ENCODE results near the gene GARNL3.

Gene GARNL3

DNA sequence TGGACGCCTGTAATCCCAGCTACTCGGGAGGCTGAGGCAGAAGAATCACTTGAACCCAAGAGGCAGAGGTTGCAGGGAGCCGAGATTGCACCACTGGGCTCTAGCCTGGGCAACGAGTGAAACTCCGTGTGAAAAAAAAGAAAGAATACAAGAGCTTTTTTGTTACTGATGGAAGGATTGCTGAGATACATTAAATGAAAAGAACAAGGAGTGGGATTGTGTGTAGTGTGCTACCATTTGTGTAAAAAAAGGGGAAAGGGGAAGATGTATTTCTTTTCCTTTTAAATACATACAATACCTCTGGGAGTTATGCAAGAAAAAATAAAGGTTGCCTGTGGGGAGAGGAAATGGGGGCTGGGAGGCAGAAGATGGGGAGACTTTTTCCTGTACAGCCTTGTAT, 14.7 kb upstream of the GARNL3 start:
- no peak overlapping the region for H3K4me3 ChIP-seq (replicated peaks; ENCODE audit: low read depth, low read length)
- TF ChIP-seq, protein P1, sequence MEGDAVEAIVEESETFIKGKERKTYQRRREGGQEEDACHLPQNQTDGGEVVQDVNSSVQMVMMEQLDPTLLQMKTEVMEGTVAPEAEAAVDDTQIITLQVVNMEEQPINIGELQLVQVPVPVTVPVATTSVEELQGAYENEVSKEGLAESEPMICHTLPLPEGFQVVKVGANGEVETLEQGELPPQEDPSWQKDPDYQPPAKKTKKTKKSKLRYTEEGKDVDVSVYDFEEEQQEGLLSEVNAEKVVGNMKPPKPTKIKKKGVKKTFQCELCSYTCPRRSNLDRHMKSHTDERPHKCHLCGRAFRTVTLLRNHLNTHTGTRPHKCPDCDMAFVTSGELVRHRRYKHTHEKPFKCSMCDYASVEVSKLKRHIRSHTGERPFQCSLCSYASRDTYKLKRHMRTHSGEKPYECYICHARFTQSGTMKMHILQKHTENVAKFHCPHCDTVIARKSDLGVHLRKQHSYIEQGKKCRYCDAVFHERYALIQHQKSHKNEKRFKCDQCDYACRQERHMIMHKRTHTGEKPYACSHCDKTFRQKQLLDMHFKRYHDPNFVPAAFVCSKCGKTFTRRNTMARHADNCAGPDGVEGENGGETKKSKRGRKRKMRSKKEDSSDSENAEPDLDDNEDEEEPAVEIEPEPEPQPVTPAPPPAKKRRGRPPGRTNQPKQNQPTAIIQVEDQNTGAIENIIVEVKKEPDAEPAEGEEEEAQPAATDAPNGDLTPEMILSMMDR (IDR thresholded peaks at IDR 0.05; ENCODE audit: low read depth, low read length, missing control alignments): no peak
- DNase-seq (ENCODE audit: extremely low read depth, low read depth): no peak

DNA sequence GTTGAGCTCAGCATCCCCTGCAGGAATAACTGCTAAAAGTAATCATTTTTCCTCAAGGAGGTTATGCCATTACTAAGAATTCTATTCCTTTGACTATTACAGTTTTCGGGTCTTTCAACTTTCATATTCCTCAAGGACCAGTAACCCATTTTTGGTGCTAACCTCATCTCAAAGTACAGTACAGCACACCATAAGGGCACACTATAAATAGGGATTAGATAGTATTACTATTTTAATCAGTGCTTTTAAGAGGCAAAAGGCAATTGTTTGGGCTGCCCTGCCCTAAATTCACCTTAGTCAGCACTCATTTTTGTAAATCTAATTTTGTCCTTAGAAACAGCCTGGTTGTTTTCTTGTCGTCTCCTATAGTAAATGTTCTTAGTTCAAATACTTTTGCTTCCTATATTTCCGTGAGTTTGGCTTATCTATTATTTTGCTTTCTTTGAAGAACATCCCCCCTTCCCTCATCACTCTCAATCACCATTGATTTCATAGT, 13.6 kb upstream of the GARNL3 start:
- no peak overlapping the region for H3K4me3 ChIP-seq (replicated peaks; ENCODE audit: low read depth, low read length)
- no peak for DNase-seq (ENCODE audit: extremely low read depth, low read depth)
- TF ChIP-seq, protein P1 (IDR thresholded peaks at IDR 0.05; ENCODE audit: low read depth, low read length, missing control alignments): no peak

DNA sequence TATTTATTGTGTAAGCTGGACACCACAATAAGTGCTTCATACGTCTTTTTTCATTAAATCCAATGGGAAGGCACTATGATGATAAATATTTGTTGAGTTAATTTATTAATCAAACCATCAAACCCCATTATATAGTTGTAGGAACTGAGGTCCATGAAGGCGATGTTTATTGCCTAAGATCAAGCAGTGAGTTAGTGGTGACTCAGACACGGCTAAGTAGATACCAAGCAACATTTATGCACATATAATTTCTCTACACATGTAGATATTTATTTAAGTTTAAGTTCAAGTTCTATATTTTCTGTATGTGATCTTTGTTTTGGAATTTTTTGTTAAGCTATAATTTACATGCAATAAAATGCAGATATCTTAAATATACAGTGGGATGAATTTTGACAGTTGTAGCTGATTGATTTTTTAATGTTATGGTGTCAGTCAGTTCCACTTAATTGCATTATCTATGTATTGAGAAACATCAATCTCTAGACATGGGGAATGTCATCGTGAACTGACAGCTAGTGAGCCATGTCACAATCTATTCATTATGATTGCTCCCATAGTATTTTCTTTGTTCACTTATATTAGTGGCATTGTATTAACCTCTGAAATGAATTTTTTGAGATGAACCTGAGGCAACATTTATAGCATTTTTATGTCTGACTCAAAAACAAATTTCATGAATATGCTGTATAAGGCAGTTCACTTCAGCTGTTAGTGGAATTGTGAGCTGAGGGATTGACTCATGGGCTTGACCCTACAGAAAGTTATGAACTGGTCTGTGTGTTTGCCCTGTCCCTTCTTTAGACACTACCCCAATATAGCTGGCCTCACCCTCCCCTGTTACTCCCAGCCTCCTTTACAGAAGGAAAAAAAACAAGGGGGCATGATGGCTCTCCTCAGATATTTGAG, 11.9 kb upstream of the GARNL3 start:
- DNase-seq (ENCODE audit: extremely low read depth, low read depth): no peak
- no peak overlapping the region for H3K4me3 ChIP-seq (replicated peaks; ENCODE audit: low read depth, low read length)
- TF ChIP-seq, protein P1 (IDR thresholded peaks at IDR 0.05; ENCODE audit: low read depth, low read length, missing control alignments): no peak

DNA sequence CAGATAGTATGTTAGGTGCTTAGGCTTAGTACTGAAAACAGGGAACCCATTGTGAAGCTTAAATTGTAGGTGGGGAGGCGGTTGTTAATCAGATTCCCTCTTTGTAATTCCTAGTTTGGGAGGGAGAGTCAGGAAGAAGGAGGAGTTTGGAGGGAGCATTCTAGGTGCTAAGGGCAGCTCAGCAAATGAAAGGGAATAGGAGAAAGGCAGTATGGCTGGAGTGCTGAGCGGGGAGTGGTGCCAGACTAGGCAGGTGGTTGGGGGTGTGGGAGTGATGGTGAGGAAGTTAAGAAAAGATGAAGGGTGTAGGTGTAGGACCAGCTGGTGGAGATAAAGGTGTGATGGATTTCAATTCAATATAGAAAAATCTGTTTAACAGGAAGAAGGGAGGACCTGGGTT, 11.1 kb upstream of the GARNL3 start:
- DNase-seq (ENCODE audit: extremely low read depth, low read depth): no peak
- no peak overlapping the region for H3K4me3 ChIP-seq (replicated peaks; ENCODE audit: low read depth, low read length)
- TF ChIP-seq, protein P1 (IDR thresholded peaks at IDR 0.05; ENCODE audit: low read depth, low read length, missing control alignments): no peak

DNA sequence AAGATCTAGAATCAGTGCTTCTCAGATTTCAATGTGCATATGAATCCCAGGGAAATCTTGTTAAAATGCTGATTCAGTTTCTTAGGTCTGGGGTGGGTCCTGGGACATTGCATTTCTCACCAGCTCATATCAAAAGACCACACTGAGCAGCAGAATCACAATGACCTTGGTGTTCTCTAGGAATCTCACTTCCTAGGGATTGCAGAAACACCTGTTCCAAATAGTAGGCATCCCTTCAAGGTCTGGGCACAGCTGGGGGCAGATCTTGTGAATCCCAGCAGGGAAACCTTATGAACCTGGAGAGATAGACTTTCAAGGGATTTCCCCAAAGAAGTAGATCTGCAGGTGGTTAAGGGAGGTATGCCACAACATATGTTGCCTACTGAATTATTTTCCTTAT, 8.9 kb upstream of the GARNL3 start:
- DNase-seq (ENCODE audit: extremely low read depth, low read depth): no peak
- TF ChIP-seq, protein P1 (IDR thresholded peaks at IDR 0.05; ENCODE audit: low read depth, low read length, missing control alignments): no peak
- H3K4me3 ChIP-seq (replicated peaks; ENCODE audit: low read depth, low read length): no peak overlapping the region

DNA sequence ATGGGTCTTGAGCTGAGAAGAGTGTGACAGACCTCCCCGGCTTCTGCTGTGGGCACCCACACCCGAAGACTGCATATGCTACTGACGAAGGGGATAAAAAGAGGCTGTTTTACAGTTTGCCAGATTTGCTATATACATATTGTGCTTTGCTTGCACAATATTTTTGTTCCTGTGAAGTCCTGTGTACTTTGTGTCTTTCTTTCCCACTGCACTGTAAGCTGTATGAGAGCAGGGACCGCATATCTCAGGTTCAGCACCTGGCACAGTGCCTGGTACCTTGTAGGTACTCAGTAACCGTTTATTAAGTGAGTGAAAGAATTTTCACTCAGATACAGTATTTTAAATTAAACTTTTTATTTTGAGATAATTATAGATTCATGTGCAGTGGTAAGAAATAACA, 8.2 kb upstream of the GARNL3 start:
- TF ChIP-seq, protein P1 (IDR thresholded peaks at IDR 0.05; ENCODE audit: low read depth, low read length, missing control alignments): no peak
- no peak overlapping the region for H3K4me3 ChIP-seq (replicated peaks; ENCODE audit: low read depth, low read length)
- DNase-seq (ENCODE audit: extremely low read depth, low read depth): no peak
